ENCODE results near the gene MTA1.

The MTA1 gene

DNA sequence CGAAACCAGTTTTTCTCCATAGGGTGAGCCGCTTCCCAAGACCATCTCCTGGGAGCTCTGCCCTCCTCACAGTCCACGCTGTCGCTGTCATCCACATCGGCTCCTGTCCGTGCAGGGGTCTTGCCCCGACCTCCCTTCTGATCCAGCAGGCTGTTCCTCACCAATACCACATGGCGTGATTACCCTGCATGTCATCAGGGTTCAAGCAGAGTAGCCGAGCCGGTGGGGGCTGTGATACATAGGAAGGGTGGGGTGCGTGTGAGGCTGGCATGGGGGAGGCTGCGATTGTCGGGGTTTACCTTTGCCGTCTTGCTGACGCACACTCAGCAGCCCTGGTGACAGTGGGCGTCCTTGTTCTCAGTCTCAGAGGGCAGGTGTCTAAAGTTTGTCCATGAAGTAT lies 88.4 kb downstream of the MTA1 start:
- CTCF ChIA-PET, result no interaction called here
- no peak for DNase-seq (ENCODE audit: low spot score)
- TF ChIP-seq, protein P1, sequence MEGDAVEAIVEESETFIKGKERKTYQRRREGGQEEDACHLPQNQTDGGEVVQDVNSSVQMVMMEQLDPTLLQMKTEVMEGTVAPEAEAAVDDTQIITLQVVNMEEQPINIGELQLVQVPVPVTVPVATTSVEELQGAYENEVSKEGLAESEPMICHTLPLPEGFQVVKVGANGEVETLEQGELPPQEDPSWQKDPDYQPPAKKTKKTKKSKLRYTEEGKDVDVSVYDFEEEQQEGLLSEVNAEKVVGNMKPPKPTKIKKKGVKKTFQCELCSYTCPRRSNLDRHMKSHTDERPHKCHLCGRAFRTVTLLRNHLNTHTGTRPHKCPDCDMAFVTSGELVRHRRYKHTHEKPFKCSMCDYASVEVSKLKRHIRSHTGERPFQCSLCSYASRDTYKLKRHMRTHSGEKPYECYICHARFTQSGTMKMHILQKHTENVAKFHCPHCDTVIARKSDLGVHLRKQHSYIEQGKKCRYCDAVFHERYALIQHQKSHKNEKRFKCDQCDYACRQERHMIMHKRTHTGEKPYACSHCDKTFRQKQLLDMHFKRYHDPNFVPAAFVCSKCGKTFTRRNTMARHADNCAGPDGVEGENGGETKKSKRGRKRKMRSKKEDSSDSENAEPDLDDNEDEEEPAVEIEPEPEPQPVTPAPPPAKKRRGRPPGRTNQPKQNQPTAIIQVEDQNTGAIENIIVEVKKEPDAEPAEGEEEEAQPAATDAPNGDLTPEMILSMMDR (conservative IDR thresholded peaks at IDR 0.05; ENCODE audit: low read depth), result no peak
- H3K27ac ChIP-seq, result no peak overlapping the region
- POLR2A ChIA-PET (ENCODE audit: low non-redundant PET), result no interaction called here

DNA sequence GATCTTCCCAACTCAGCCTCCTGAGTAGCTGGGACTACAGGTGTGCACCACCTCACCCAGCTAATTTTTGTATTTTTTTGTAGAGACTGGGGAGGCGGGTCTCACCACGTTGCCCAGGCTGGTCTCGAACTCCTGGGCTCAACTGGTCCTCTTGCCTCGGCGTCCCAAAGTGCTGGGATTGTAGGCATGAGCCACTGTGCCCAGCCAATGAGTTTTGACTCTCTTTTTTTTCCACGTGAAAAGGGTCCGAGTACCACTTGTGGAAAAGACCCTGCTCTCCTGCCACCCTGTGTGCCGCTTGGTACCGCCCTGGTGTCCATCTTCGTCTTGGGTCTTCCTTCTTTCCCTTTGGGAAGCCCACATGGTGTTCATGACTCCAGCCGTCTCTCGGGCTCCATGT lies 89.0 kb downstream of the MTA1 start:
- TF ChIP-seq, protein P1 (conservative IDR thresholded peaks at IDR 0.05; ENCODE audit: low read depth), result no peak
- POLR2A ChIA-PET (ENCODE audit: low non-redundant PET), result no interaction called here
- CTCF ChIA-PET, result no interaction called here
- H3K27ac ChIP-seq, result no peak overlapping the region
- DNase-seq (ENCODE audit: low spot score), result no peak

DNA sequence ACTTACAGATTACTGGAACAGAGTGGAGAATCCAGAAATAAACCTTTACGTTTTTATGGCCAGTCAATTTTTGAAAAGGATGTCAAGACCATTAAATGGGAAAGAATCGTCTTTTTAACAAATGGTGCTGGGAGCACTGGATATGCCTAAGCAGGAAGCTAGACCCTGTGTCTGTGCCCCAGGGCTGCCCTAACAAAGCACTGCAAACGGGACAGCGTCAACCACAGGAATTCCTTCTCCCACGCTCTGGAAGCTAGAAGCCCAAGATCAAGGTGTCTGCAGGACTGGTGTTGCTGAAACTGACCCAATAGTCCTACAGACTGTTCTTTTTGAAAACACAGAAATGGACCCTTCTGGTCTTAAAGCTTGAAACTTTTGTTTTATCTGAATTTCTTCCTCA lies 97.5 kb downstream of the MTA1 start:
- no peak overlapping the region for H3K27ac ChIP-seq
- POLR2A ChIA-PET (ENCODE audit: low non-redundant PET), result no interaction called here
- TF ChIP-seq, protein P1 (conservative IDR thresholded peaks at IDR 0.05; ENCODE audit: low read depth), result no peak
- CTCF ChIA-PET, result interaction anchor here (1.9 kb wide), 1 partner anchor 11 kb away, joined by 7 read pairs; no protein-coding TSS in a partner anchor
- DNase-seq (ENCODE audit: low spot score), result no peak

DNA sequence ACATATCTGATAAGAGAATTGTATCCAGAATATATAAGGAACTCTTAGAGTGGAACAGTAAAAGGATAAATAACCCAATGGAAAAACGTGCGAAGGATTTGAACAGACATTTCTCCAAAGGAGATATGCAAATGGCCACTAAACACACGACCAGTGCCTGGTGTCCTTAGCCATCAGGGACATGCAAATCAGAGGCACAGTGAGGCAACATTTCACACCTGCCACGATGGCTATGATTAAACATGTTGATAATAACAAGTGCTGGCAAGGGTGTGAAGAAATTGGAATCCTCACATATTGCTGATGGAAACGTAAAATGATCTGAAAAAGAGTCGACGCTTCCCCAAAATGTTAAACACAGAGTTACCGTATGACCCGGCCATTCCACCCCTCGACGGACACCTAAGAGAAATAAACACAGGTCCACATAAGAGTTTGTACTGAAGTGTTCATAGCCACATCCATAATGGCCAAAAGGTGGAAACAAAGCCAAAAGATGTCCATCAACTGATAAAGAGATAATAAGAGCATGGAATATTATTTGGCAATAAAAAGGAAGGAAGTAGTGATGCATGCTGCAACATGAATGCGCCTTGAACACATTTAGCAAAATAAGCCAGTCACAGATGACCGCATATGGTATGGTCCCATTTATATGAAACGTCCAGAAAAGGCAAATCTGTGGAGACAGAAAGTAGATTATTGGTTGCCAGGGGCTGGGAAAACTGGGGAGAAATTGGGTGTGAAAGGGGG lies 100.5 kb downstream of the MTA1 start:
- ChIA-PET POLR2A (ENCODE audit: low non-redundant PET) (no interaction called here), CTCF (no interaction called here)
- H3K27ac ChIP-seq, result no peak overlapping the region
- no peak for DNase-seq (ENCODE audit: low spot score)
- TF ChIP-seq, protein P1 (conservative IDR thresholded peaks at IDR 0.05; ENCODE audit: low read depth), result no peak
